Measurements from ENCODE around the gene PSG6. TPM values are rescaled to one million over a fixed set of nuclear protein-coding genes. Genes with fewer than 3 reads are reported as not detected.
"Not testable (repeated sequence)": the region's sequence is repeated elsewhere in the genome, so short reads cannot be mapped to it uniquely, and the experiment has no call there.

PSG6 gene
- polyA plus RNA-seq, 12 donors, result 0.16 to 0.70 (median 0.47) TPM; not detected in 6

DNA sequence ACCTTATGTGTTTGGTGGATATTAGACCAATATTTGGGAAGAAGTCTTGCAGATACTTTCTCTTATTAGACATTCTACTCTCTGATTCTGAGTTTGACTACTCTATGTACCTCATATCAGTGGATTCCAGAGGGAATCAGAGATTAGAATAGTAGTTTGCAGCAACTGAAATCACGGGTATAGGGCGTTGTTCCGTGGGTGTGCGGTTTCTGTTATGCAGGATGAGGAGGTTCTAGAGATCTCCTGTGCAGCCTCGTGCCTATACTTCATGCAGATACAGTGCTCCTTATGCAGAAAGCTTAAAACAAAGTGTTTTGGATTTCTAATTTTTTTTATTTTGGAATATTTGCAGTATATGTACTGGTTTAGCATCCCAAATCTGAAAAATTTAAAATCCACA, 6.0 kb downstream of the PSG6 start:
- DNase-seq, result not testable (repeated sequence)

DNA sequence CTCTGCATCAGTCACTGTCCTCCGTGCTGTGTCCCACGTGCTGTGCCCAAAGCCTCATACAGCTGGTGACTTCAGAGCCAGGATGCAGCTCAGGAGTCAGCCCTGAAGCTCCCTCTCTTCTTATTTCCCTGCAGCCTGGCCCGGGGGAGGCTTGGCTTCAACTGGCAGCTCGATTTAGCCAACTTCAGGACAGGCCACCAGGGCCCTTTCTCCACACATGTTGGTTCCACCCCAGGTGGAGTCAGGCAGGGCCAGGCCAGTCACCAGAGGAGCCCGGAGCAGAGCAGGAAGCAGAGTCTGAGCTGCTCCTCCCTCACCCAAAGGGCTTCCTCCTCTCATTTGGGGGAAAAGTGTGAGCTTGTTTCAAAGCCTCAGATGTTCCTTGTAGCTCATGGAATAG, 11.5 kb downstream of the PSG6 start:
- not testable (repeated sequence) for DNase-seq

DNA sequence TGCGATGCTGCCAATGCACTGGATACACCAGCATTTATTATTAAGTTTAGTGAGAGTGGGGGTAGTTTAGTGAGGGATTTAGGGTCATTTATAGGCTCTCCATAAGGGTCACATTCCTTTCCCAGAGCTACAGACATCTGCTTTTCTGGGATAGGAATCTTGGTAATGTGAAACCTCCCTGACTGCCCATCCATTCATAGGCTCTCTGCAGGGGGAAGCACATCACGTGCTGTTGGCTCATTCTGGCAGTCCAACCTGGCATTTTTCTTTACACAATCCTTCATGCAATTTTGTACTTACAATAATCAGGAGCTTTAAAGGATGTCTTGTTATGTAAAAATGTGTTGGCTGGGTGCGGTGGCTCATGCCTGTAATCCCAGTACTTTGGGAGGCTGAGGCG, 17.1 kb downstream of the PSG6 start:
- DNase-seq, result not testable (repeated sequence)

DNA sequence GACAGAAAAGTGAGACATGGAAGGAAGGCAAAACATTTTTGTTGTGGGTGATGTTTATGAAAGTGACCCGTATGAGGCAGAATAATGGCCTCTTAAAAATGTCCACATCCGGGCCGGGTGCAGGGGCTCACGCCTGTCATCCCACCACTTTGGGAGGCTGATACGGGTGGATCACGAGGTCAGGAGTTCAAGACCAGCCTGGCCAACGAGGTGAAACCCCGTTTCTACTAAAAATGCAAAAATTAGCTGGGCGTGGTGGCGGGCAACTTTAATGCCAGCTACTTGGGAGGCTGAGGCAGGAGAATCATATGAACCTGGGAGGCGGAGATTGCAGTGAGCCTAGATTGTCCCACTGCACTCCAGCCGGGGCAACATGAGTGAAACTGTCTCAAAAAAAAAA, 18.0 kb downstream of the PSG6 start:
- not testable (repeated sequence) for DNase-seq

DNA sequence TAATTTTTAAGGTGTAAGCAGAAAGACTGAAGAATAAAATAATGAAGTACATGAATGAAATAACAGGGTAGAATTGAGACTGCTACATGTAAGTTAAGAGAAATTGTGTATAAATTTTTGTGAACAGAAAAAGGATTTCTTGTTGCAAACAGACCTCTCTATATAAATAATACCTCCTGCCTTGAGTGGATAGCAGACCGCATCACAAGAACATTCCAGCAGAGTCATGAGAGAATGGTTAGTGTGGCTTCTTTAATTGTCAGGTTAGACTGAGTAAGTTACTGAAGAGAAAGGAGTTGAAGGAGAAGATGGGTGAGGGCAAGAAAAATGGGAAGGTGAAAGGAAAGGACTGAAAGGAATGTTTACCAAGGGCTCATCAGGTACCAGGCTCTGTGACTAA, 18.6 kb downstream of the PSG6 start:
- DNase-seq, result not testable (repeated sequence)

DNA sequence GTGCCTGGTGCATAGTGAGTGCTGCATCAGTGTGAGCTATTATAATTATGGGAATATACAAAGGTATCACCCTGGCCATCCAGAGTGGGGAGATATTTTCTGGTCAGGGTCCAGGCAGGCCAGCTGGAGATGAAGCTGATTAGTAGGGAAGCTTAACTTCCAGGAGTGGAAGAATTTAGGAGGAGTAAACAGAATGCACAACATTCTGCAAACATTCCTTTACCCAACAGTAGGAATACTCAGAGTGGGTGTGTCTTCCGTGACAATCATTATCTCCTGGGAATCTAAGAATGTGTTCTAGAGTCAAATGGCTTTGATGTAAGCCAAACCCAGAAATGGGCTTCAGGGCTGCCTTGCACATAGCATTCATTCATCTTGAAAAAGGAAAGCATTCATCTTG, 19.0 kb downstream of the PSG6 start:
- DNase-seq, result not testable (repeated sequence)

DNA sequence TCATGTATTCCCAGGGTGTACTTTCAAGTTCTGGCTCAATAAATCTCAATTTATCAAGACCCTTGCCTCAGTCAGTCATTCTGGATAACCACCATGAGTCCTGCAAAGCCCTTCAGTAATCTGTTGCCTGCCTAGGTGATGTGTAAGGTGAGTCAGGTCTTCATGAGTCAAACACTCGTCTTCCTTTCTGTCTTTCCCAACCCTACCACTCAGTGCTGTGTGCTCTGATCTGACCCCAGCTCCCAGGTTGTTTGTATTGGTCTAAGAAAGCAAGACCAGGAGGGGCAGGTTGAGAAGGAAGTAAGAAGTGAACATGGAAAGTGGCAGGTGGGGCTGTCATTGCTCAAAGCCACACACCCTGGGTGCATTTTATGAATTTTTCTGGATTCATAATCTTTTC, 20.0 kb downstream of the PSG6 start:
- not testable (repeated sequence) for DNase-seq

DNA sequence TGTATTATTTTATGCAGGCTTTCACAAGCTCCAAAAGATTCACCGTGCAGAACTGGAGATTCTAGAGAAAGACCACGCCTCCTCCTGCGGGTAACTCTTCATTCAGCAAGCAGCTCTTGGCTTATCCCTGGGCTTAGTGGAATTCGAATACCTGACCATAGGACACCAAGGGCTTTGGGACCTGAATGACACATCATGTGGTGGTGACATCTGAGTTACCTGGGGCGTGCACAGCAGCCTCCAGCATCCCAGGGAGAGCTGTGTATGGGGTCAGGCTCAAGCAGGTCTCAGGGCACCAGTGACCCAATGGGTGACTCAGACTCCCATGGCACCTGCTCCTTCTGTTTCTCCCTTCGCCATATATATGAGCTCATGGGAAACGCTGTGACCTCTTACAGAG, 27.2 kb downstream of the PSG6 start:
- not testable (repeated sequence) for DNase-seq

DNA sequence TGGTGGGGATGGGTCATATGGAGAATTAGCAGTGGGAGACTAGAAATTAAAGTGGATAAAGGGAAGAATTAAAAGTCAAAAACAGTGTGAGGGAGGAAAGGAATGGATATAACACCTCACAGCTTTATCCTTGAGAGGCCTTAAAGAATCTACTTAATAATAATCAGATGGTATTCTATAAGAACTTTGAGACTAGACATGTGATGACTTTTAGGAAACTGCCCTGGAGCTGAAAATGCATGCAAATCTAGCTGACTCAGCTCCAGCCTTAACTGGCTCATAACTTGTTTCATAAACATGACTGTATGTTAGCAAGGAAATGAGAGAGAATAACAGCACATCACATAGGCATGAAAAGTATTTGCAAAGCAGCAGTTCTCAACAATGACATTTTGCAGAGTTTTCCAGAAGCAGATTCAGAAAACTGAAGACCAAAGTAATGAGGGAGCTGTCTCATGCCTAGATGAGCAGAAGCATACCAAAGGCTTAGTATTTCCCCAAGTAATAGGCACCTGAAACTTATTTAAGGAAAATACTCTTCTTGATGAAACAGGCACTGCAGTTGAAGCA, 29.7 kb downstream of the PSG6 start:
- not testable (repeated sequence) for DNase-seq

DNA sequence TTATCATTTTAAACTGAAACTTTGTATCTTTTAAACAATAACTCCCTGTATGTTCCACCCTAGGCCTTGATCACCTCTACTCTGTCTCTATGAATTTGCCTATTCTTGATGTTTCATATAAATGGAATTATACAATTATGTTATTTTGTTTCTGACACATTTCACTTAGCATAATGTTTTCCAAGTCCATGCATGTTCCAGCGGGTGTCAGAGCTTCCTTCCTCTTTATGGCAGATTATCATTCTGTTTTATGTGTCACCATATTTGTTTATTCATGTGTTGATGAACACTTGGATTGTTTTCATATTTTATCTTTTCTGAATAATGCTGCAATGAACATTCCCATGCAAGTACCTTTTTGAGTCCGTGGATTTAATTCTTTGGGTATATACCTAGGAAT, 35.0 kb downstream of the PSG6 start:
- not testable (repeated sequence) for DNase-seq

DNA sequence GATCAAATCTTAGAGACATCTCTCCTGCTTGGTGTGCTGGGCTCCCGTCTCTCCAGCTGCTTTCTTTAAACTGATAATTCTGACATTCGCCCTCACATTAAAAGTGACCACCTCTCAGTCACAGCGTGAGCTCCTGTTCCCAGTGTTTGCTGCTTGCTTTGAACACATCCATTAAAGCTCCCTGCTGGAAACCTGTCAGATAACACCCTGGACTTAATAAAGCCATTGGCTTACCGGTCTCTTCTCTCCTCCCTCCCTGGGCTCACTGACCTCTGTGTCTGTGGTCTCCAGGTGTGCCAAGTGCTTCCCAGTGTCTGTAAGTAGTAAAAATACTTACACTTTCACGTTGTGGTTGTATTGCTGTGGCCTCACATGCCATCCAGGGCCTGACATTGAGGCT, 35.7 kb downstream of the PSG6 start:
- DNase-seq, result not testable (repeated sequence)

DNA sequence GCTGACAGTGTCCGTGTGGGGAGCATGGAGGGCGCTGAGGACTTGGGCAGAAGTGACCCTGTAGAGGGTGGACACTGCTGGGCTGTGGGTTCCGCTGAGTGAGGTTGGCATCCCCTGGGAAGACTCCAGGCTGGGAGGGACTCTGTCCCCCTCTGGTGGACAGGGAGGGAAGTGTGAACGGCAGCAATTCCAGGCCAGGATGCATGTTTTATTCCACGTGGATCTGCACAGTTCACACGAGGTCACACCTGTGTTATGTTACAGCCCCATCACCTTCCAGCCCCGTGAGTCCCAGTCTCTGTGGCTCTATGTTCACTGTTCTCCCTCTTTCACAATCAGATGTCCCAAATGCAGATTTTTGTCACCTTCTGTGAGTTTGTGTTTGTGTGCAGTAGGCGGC, 36.4 kb downstream of the PSG6 start:
- not testable (repeated sequence) for DNase-seq

DNA sequence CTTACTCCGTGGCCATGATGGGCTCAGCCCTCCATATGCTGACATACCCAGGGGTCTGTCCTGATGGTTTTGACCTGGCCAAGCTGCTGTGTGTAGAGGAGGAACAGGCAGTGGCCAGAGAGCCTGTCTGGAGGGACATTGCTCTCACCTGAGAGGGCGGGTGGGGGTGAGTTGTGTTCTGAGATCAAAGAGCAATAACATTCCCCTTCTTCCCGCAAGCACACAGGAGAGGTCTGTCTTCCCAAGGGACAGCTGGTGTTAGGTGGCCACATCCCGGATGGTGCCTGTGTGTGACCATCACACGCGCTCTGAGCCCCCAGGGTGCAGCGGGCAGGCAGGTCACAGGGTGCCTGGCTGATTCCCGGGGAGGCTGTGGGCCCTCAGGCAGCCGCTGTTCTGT, 37.1 kb downstream of the PSG6 start:
- DNase-seq, result not testable (repeated sequence)

DNA sequence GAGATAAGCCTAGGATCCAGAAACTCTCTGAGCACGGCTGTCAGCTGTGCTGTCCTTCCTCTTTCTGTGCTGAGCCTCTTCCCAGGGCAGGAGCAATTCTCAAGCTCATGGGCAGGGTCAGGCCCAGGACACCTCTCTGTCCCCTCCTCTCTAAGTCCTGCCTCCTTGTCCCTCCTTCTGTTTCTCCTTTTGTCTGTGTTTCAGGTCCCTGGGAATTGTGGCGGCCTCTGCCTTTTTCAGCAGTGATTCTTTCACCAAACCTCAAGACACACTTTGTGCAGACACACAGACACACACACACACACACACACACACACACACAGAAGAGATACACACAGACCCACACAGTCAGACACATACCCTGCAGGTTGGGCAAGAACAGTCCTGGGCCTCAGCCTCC, 38.1 kb downstream of the PSG6 start, which contains the start of gene PSG1:
TSS of gene PSG1 (minus strand) at position 101 of the 400 bp plus-strand sequence. CDS start 132 bp downstream, outside the sequence.
- no peak for DNase-seq

DNA sequence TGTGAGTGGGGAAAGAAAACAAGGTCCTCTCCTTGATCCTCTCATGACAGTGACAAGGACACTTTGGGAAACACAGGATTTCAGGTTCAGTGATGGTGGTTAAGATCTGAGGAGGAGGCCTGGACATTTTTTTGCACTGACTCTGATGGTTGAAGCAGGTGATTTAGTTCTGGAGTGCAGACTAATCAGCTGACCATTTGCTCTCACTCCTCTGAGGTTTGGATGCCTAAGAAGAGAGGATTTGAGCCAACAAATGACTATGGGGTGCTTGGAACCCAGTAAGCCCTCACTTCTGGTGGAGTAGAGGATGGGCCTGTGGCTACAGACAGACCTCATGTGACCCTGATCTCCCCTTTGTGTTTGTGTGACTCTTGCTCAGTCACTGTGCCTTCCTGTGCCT, 41.1 kb downstream of the PSG6 start:
- DNase-seq, result not testable (repeated sequence)

DNA sequence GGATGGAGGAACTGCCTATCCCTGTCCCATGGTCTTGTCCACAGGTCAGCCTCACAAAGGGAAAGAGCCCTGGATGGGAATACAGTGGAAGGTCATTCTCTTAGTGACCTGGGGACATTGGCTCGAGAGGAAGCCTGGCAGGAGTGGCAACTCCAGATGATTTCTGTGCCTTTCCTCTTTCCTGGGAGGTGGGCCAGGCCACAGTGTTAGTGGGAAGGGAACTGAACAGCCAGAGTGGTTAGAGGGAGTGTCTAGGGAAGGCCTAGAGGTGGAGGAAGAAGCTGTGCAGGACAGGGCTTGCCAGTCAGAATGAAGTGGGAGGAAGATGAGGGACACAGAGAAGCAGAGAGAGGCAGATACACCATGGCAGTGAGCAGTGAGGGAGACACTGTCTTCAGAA, 41.8 kb downstream of the PSG6 start:
- not testable (repeated sequence) for DNase-seq

DNA sequence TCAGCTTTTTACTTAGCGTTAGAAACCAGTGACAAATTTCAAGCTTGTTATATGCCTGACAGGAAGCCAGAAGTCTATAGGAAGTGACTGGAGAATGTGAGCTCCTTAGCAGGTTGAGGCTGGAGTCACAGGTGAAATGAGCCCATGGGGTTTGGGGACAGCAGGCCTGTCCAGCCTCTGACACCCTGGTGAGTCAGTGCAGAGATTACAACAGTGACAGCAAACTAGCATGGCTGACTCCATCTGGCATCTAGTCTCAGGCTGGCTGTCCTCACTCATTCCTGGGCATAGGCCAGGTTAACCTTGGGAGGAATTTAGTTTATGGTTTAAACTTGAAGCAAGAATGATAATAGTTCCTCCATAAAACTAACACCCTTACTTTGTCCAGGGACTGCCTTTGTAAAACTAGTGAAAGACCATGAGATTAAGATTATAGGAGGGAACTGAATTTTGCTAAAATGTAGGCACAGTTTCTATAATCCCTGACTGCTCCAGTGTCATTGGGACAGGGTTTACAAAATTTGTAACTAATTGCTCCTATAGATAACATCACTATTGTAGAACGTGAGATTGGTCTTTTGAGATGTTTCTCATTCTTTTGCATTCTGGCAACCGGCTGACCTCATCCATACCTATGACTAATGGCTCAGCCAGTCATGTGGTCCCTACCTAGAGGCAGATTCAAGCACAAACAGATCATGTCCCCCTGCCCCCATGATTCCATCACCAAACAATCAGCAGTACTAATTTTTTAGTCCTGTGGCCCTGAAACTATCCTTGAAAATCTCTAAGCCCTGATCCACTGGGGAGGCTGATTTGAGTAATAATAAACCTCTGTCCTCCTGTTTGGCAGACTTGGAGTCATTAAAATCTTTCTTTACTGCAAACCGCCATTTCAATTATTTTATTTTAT, 42.5 kb downstream of the PSG6 start:
- not testable (repeated sequence) for DNase-seq

DNA sequence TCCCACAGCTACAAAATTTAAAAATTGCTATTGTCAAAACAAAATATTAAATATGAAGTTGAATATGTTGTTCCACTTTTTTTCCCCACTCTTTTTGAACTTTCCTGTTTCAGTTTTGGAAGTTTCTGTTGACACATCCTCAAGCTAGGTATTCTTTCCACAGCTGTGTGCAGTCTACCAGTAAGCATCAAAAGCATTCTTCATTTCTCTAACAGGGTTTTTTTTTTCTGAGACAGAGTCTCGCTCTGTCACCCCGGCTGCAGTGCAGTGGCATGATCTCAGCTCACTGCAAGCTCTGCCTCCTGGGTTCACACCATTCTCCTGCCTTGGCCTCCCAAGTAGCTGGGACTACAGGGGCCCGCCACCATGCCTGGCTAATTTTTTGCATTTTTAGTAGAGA, 43.6 kb downstream of the PSG6 start:
- not testable (repeated sequence) for DNase-seq

DNA sequence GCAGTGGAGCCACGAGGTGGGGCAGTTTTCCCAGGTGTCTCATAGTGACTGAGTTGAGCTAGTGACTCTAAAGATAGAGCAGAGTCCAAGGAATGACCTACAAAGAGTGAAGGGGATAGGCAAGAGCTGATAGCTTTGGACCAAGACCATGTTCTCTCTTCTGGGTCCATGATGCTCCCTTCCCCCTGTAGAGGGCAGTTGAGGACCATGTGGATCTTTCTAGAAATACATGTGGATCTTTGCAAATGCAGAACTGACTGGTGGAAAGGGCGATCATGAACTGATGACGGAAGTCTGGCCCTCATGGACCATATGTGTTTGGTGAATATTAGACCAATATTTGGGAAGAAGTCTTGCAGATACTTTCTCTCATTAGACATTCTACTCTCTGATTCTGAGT, 45.1 kb downstream of the PSG6 start:
- DNase-seq, result no peak

DNA sequence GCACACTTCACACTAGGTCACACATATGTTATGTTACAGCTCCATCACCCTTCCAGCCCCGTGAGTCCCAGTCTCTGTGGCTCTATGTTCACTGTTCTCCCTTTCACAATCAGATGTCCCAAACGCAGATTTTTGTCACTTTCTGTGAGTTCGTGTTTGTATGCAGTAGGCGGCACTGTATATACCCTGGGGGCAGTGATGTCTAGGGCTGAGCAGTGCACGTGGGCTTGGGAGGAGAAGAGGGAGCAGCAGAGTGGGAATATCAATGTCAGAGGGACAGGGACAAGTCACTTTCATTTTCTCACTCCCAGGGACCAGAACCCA, 60.2 kb downstream of the PSG6 start:
- DNase-seq, result no peak

DNA sequence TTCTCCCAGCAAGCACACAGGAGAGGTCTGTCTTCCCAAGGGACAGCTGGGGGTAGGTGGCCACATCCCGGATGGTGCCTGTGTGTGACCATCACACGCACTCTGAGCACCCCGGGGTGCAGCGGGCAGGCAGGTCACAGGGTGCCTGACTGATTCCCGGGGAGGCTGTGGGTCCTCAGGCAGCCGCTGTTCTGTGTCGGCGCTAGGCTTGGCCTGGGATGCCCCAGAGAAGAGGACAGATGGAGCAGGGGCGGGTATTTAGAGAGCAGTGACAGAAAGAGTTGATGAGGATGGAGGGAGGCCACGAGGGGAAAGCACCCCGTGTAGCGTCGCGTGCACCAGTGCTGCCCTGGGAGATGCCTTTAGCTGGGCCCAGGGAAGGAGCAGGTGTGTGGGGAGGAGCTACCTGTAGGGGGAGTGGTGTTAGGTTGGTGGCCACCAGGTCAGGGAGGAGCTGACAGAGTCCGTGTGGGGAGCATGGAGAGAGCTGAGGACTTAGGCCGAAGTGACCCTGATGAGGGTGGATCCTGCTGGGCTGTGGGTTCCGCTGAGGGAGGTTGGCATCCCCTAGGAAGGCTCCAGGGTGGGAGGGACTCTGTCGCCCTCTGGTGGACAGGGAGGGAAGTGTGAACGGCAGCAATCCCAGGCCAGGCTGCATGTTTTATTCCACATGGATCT, 60.7 kb downstream of the PSG6 start:
- not testable (repeated sequence) for DNase-seq

DNA sequence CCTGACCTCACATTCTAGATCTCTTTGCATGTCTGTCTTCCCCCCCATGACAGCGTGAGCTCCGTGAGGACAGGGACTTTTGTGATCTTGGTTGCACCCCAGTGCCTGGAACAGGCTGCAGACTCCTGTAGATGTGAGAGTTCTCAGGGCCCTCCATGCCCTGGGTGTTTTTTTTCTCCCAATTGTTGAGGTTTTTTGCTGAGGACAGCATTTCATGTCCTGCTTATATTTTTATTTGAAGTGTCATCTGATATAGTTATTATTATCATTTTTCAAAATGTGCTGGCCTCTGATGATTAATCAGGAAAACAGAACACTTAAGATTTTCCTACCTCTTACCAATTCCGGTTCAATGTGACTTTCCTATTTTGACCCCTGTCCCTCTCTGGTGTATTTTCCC, 62.9 kb downstream of the PSG6 start:
- DNase-seq, result not testable (repeated sequence)

DNA sequence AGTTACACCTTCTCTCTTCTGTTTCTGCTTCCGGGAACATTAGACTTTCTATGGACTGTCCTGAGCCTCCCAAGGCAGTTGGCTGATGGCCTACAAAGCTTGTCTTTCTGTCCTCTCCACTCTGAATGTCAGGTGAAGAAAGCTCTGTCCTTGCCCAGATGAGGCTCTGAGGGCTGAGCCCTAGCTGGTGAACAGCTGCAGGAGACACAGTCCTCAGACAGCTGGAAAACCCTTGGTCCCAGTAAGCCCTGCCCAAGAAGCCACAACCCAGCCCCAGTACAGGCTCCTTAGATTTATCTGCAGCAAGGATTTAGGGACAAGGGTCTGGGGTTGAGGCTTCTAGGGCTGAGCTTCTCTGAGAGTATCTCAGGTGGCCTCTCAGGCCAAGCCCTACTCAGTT, 64.5 kb downstream of the PSG6 start:
- DNase-seq, result not testable (repeated sequence)

Measured in muscle of arm (tissue), 12 donors.